Measurements from ENCODE around the gene CSNK2A2.

CSNK2A2 gene

GRCh38 chr16:58212824-58213655, 15.1 kb upstream of the CSNK2A2 start:
- no peak overlapping the region for H3K4me3 ChIP-seq (ENCODE audit: low read depth, low read length)
- no peak for TF ChIP-seq CTCF (IDR thresholded peaks at IDR 0.05; ENCODE audit: low read depth, low read length)

GRCh38 chr16:58211846-58212245, 13.9 kb upstream of the CSNK2A2 start:
- no peak overlapping the region for H3K4me3 ChIP-seq (ENCODE audit: low read depth, low read length)
- TF ChIP-seq CTCF (IDR thresholded peaks at IDR 0.05; ENCODE audit: low read depth, low read length): no peak

- no peak for TF ChIP-seq CTCF (IDR thresholded peaks at IDR 0.05; ENCODE audit: low read depth, low read length)
- H3K4me3 ChIP-seq (ENCODE audit: low read depth, low read length): no peak overlapping the region
Measured at GRCh38 chr16:58211245-58211644, 13.3 kb upstream of the CSNK2A2 start.

GRCh38 chr16:58205276-58206036, 7.5 kb upstream of the CSNK2A2 start:
- TF ChIP-seq CTCF (IDR thresholded peaks at IDR 0.05; ENCODE audit: low read depth, low read length): no peak
- no peak overlapping the region for H3K4me3 ChIP-seq (ENCODE audit: low read depth, low read length)

GRCh38 chr16:58201163-58201562, 3.3 kb upstream of the CSNK2A2 start:
- no peak overlapping the region for H3K4me3 ChIP-seq (ENCODE audit: low read depth, low read length)
- no peak for TF ChIP-seq CTCF (IDR thresholded peaks at IDR 0.05; ENCODE audit: low read depth, low read length)

- H3K4me3 ChIP-seq (ENCODE audit: low read depth, low read length): no peak overlapping the region
- TF ChIP-seq CTCF (IDR thresholded peaks at IDR 0.05; ENCODE audit: low read depth, low read length): no peak
Measured at GRCh38 chr16:58200004-58200797, 2.3 kb upstream of the CSNK2A2 start.
